COR-L47 (cell line): ENCODE data around the gene CCDC13.

Experiments
- DNase-seq: peaks from one replicate; lab custom pipeline; 2025; lab: John Stamatoyannopoulos, UW

The CCDC13 gene

DNA sequence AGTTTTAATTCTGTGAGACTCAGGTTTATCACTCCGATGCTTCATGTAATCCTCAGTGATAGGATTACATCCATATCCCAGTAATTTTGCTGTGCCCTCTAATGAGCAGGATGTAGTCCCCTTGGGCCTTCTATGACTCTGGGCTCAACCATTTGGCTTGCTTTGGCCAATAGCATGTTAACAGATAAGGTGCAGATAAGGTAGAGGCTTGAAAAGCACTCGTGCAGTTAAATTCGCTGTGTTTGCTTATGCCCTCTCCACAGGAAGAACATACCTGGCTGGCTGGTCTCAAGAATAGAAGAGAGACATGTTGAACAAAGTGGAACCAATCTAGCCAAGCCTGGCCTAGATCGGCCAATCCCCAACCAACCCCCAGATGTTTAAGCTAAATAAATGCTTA lies 20.1 kb downstream of the CCDC13 start:
- DNase-seq = no peak

DNA sequence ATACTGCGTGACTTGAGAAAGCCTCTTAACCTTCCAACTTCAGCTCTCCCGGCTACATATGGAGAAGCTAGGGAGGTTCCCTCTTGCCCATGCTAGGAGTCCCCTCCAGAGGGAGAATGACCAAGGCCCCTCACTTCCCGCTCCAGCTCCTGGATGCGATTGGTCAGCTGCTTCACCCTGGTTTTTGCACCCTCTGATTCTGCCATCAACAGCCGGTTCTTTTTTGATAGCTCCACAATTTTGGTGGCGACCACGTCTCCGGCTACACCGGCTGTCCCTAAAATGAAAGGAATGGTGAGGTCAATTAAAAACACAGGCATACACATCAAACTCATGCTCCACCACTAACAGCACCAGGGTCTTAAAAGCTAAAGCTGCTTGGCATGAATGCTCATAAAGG lies 20.6 kb downstream of the CCDC13 start:
- DNase-seq = no peak

DNA sequence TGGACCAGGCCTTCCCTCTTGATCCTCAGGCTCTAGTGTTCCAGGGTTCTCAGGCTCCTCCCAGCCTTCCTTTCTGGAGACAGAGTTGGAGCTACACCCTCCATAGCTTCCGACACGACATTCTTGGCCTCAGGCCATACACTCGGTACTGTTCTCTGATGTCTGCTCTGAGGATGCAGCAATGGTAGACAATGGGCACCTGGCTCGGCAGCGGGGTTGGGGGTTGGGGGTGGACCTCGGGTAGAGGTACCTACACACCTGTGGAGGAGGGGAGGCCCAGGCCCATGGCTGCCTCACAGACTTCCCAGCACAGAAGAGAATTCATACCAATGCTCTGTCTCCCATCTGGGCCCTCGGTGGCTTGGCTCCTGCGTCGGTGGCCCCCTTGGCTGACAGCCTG lies 21.4 kb downstream of the CCDC13 start:
- no peak for DNase-seq

DNA sequence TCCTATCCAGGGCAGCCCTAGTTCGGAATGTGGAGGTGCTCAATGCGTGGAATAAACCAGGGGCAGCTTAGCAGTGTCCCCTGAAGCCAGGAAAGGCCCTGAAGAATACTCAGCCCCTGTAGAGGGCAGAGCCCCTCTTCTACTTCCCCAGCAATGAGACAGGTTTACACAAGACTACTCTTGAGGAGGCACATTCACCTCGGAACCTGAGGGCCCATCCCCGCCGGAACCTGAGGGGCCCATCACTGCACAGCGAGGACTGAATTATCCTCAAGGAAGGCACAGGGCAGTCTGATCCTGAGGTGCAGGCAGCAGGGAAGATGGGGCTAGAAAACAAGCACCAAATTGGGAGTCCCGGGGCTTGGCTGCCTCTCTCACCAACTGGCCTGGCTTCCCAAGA lies 22.2 kb downstream of the CCDC13 start:
- DNase-seq = no peak

DNA sequence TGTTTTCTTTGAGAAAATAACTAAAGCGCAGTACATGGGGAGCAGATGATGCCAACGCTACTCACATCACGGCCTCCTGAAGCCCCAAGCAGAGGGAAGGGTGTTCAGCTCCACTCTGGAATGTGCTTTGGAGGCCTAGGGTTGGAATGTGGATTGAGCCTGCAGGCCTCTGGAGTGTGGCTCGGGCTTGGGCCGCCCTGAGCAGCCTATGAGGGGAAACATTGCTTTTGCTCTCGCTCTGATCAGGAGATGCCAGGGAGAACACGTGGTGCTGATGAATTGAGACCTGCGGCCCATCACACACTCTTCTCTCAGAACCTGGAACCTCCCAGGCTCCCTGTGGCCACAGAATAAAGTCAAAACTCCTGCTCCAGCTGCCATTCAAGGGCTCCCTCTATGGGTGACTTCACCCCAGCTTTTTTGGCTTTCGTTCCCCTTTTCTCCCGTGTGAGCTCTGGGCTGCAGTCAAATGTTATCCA lies 23.3 kb downstream of the CCDC13 start:
- no peak for DNase-seq

DNA sequence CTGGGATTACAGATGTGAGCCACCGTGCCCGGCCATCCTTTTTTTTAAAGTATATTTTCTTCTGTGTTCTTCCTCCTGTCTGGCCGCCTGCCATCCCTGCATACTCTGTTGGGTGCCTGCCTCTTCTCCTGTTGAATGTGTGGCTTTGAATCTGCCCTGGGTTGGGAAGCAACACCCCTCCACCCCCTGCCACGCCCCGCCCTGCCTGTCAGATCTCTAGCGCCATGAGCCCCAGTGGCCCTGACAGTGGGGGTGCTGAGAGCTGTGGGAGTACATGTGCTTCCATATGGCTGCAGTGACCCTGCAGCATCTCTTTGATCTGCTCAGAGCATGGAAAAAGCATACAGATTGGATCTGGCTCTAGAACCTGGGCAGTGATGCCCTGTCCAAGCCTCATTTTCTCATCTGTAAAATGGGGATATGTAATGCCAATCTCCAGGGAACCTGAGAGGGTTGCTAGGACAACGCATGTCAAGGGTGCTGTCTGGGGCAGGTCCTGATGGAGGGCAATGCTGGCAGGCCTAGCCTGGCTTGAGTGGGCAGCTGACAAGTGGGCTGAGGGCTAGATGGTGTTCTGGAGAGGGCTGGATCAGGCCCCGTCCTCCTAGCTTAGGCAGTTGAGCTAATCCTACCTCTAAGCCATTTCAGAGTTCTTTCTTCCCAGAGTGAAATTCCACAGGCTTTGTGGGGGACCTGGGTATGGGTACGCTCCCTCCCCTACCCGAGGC lies 23.9 kb downstream of the CCDC13 start:
- DNase-seq = no peak

DNA sequence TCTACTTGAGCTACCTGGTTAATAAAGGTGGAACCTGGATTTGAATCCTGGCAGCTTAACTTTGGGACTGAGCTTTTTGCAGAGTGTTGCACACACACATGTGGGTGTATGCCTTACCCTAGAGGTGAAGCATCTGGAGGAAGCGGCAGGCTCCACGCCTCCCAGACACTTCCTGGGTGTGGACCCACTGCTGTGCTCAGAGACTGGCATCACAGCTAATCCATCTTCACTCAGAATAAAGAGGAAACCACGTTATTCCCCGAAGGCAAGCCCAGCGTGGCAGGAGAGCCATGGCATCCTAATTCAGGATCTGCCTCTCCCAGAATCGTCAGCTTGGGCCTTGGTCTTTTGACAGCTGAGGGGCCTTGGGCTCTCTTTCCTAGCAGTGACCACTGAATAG lies 25.5 kb downstream of the CCDC13 start:
- no peak for DNase-seq

DNA sequence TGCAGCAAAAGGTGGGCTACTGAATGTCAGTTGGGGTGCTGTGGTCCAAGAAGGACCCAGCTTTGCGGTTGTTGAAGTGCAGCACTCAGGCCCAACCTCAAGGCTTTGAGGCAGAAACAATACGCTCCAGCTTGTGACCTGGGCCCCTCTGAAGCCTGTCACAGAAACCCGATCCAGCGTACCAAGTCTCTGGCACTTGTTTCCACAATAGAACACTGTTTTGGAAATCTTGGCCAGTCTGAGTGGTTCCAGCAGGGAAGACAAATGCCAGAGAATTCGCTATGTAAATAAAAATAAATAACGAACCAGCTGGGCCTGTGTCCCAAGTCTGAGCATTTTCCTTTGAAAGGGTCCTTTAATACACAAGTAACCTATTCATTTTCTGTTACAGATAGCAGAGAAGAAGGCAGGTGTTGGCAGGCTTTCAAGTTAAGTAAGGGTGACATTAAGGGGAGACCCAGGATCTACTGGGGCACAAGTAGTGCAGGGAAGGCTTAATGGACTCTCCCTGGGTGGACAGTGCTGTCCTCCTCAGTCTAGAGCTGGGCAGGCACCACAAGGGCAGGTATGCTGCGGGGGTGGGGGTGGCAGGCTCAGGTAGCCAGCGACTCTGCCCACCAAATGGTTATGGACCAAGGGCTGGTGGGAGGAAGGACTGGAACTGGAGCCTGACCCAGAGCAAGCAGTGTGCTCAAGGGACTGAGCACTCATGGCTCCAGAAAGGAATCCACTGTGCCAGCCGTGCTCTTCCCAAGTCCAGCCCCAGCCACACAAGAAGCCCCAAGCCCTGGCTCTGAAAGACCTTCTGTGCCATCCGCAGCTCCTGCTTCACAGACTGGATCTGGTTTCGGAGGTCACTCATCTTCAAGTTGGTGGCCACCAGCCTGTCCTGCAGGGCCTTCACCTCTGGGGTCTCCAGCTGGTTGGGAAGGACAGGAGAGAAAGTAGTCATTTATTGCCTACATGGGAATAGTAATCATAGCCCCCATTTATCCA lies 26.3 kb downstream of the CCDC13 start:
- DNase-seq = peak; percentile 30

DNA sequence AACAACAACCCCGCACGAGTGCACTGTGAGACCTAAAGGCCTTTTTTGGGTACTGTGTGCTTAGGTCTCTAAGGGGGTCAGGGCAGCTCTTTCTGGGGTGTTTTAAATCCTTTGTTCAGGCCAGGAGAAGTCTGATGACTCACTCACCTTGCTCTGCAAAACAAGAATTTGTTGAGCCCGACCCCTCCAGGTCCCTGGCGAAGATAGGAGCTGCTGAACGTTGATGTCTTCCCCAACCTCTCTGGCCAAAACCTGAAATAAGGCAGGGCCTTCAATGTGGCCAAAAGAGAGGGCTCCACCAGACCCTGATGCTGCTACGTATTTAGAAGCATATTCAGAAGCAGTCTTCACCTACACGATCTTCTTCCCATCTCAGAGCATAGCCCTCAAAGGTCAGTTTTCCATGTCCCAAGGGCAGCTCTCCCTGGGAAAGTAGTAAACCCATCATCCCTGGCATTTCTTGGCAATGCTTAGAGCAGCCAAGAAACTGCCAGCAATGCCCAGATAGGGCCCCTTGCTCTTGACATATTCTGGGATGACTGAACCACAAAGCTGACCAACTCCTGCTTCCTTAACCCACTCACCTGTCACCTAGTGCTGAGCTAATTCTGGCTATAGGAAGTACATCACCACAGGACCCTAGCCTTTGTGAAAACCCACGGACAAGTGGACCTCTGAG lies 27.1 kb downstream of the CCDC13 start:
- no peak for DNase-seq

DNA sequence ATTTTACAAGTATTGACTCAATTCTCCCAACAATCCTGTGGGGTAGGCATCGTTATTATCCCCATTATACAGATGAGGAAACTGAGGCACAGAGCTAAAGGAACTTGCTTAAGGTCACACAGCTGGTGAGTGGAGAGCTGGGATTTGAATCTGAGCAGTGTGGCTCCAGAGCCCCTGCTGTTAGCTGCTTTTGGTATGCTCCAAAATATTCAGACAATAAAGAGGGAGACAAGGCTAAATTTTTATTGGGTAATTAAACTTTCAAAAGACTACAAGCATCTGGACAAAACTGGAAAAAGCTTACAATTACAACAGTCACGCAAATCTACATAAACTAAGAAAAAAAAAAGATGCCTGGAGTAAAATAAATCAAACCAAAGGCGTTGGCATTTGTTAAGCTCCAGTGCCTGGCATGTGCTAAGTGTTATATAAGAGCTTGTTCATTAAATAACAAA lies 27.7 kb downstream of the CCDC13 start:
- no peak for DNase-seq

DNA sequence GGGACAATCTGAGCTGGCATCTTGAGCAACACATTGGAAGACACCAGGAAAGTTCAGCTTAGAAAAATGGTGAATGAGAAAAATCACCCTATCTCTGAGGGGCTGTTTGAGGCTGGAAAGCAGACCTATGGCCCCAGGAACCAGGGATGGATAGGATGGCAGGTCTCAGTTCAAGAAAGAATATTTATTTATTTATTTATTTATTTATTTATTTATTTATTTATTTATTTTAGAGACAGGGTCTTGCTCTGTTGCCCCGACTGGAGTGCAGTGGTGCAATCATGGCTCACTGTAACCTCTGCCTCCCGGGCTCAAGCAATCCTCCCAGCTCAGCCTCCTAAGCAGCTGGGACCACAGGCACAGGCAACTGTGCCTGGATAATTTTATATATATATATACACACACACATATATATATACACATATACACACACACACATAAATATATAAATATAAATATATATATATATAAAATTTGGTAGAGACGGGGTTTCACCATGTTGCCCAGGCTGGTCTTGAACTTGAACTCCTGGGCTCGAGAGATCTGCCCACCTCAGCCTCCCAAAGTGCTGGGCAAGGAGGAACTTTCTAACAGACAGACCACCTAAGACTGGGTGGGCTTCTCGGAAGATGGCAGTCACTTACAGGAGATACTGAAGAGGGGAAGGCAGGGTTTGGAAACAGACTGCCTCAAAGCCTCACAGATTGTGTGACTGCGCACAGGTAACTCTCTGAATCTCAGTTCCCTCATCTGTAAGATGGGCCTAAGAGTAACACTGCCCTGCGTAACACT lies 29.7 kb downstream of the CCDC13 start:
- DNase-seq = no peak

DNA sequence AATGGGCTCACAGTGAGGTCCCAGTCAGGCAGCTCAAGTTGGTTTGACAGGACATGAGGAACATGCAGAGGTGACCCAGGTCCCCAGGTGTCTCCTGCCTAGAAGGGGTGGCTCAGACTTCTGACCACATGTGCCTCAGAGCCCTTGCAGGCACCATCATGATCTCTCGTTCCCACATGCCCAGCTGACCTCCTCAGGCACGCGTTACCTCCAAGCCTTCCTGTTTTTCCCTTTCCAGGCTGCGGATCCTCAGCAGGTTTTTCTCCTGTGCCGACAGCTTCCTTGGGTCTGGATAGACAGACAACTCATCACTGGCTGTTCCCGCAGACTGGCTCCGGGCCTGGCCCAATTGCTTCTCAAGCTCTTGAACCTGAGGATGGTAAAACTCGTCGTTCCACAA lies 30.4 kb downstream of the CCDC13 start:
- no peak for DNase-seq

DNA sequence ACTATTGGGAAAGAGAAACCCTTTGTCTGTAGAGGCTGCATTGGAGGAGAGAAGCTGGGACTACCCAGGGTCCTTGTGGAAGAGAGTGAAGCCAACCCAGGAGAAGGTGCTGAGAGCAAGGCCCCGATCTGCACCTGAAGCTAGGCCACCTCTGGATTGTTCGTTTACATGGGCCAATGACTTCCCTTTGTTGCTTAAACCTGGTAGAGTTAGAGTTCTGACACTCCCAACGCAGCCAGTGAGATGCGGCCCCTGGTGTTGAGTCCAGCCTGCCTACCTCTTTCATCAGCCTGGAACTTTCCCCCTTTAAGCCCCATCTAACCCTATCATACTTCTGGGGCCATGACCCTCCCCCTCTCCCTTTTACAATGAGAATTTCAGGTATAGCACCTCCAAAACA lies 30.8 kb downstream of the CCDC13 start:
- DNase-seq = no peak

DNA sequence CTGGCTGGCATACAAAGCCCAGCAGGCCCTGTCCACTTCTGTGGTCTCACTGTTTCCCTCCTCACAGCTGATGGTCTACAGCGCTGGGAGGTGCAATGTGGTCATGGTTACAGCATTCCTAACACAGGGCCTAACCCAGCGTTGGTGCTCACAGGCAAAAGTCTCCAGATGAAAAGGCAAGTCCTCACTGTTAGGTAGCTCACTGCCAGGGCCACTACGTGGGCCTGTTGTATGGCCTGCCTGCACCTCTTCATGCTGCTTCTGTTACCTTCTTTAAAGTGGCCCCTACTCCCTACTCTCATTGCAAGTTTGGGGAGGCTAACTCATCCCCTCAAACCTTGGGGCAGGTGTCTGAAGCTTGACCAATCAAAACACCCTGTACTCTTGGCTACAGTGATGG lies 31.3 kb downstream of the CCDC13 start:
- DNase-seq = no peak

DNA sequence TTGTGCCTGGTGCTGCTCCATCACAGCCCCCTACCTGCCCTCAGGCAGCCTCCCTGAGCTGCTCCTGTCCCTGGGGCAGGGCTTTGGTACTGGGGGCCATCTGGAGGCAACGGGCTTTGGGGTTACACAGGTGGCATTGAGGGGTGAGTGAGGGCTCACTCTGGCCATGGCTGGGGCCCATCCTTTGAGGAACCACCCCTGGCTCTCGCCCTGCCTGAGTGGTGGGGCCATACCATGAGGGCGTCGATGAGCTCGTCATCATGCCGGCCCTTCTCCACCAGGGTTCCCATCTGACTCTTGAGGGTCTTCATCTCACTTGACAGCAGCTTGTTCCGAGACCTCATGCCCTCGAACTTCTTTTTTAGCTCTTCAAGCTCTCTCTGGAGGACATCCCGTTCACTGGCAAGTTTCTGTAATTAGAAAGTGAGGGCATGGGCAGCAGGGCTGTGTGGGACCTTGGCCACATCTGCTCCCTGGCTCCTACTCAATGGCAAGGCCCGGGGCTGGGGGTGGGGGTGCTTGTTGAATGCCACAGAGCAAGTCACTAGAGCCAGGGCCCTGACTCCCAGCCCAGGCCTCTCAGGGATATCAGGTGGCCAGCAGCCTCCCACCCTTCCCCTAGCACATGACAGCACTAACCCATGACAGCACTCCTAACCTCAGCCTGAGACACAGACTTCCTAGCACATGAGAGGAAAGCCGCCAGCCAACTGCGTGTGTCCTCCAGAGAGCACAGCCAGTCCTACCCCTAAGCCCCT lies 33.5 kb downstream of the CCDC13 start:
- DNase-seq = no peak

DNA sequence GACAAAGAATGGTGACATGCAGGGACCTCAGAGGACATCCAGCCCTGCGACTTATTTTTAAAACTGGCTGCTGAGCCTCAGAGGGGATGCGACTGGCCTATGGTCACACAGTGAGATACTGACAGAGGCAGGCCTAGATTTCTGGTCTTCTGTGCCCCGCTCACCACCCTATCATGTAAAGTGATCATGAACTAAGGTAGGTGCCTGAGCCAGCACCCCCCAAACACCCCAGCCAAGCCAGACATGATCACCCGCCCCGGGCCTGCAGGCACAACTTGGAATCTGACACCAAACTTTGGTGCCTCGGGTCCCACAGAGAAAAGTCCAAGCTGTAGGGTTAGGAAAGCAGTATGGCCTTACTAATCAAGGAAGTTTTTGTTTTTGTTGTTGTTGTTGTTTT lies 36.5 kb downstream of the CCDC13 start:
- no peak for DNase-seq

DNA sequence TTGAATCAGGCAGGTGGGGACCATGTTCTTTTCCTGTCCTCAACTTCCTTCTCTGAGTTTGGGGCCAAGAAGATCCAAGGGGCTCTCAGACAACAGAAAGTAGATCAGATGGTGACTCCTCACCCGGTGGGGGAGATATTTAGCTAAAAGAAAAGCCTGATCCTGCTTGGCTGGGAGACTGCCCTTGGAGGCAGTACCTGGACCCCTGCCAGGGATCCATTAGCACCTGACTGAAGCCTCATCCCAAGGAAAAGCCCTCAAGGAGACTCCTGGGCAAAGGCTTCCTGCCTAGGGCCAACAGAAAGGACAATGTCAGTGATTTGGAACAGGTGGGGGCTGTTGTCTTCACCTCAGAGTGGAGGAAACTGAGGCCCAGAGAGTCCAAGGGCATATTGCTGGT lies 37.0 kb downstream of the CCDC13 start:
- DNase-seq = peak; percentile 16

DNA sequence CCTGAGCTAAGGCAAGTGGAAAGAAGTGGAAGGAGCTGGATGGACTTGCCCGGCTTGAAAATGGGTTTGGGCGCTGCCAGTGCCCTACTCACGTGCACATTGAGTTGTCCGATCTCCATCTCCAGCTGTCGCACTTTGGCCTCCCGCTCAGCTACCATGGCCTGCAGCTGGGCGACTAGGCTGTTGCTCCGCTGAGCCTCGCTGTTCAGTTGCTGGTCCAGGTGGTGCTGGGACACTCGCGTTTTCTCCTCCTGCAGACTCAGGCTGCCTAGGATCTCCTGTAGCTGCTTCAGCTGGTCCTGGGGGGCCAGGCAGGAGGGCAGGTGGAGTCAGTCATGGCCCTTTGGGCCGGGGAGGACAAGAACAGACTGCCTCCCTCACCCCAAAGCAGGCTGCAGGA lies 37.4 kb downstream of the CCDC13 start:
- DNase-seq = no peak

DNA sequence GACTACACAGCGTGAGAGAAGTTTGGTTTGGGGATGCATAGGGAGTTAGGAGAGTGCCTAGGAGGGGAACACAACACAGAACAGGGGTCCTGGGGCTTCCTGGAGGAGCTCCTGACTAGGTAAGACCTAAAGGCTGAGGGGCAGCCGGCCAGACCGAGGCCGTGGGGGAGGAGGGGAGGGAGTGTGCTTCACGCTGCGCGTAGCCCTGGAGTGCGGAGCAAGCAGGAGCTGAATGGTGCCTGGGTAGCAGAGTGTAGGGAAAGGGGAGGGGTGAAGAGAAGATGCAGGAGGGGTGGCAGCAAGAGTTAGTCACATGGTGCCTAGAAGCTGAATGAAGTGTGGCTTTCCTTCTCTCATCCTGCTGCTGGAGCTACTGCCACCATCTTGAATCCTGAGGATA lies 38.0 kb downstream of the CCDC13 start:
- DNase-seq = no peak

DNA sequence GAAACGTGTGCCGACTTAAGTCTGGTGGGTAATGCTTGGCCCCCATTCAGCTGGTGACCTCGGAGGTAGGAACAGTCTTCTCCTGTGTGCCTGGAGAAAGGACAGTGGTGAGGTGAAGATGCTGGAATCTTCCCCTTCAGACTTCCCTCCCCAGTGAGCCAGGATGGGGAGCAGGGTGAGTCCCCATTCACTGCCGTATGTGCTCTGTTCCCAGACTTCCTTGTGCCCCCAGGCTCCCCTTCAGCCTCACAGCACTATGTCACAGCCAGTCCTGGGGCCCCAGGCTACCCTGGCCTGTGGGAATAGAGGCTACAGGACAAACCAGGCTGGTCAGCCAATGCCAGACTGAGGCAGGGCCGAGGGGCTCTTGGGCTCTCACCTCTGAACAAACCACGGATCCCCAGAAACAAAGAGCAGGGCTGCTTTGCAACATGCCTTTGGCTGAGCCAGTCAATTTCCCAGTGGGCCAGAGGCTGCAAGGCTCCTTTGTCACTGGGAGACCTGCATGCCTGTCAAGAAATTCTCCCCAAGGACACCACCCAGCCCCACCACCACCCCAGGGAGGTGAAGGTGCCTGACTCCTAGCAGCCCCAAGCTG lies 38.7 kb downstream of the CCDC13 start:
- no peak for DNase-seq
